WTC11 (cell line): ENCODE data around the gene PRELID1.

Source experiments
- ATF1 ChIP-seq: sonication (generic); formaldehyde crosslinking; IDR thresholded peaks from 2 replicates; pipeline ENCODE4 v1.8.1; 2023; ENCODE audit warnings: mild to moderate bottlenecking, moderate library complexity, missing genetic modification reagents
- CREB1 ChIP-seq: sonication (generic); formaldehyde crosslinking; IDR thresholded peaks from 2 replicates; pipeline ENCODE4 v1.8.0; 2023; ENCODE audit warnings: mild to moderate bottlenecking, missing genetic modification reagents
- CREM ChIP-seq: sonication (generic); formaldehyde crosslinking; IDR thresholded peaks from 2 replicates; pipeline ENCODE4 v1.8.1; 2022; ENCODE audit warnings: mild to moderate bottlenecking, missing genetic modification reagents, moderate library complexity
- CTCF ChIP-seq: fragments of 200-600 bp; IDR thresholded peaks from 2 replicates; pipeline ENCODE4 v1.8.0; 2022; ENCODE audit warnings: antibody characterized with exemption
- FOXJ3 ChIP-seq: sonication (generic); formaldehyde crosslinking; IDR thresholded peaks from 2 replicates; pipeline ENCODE4 v1.9.0; 2021; ENCODE audit warnings: missing genetic modification reagents, mild to moderate bottlenecking, borderline replicate concordance
- HMGXB4 ChIP-seq: sonication (generic); formaldehyde crosslinking; IDR thresholded peaks from 2 replicates; pipeline ENCODE4 v1.8.1; 2023; ENCODE audit warnings: mild to moderate bottlenecking, moderate library complexity, missing genetic modification reagents
- ZNF121 ChIP-seq: sonication (generic); formaldehyde crosslinking; IDR thresholded peaks from 2 replicates; pipeline ENCODE4 v1.8.0; 2023; ENCODE audit warnings: missing genetic modification reagents
- ZNF416 ChIP-seq: fragments of 250-450 bp; sonication (Bioruptor Pico); IDR thresholded peaks from 2 replicates; pipeline ENCODE4 v1.9.0; 2021; ENCODE audit warnings: mild to moderate bottlenecking, inconsistent platforms
- TF ChIP-seq, protein P1 (sequence below): sonication (generic); formaldehyde crosslinking; IDR thresholded peaks from 2 replicates; pipeline ENCODE4 v1.8.1; 2022; ENCODE audit warnings: low read depth, missing genetic modification reagents, borderline replicate concordance
- TF ChIP-seq, protein P2 (sequence below): sonication (generic); formaldehyde crosslinking; IDR thresholded peaks from 2 replicates; pipeline ENCODE4 v1.8.1; 2023; ENCODE audit warnings: mild to moderate bottlenecking, missing genetic modification reagents, moderate library complexity

GRCh38 chr5:177354711-177355110, 51.1 kb downstream of the PRELID1 start:
- TF ChIP-seq CTCF (no peak), CREM (CRISPR knock-in tag) (no peak), ZNF416 (CRISPR knock-in tag) (no peak), HMGXB4 (no peak), ATF1 (CRISPR knock-in tag) (no peak), FOXJ3 (CRISPR knock-in tag) (no peak), ZNF121 (CRISPR knock-in tag) (no peak), CREB1 (CRISPR knock-in tag) (no peak)
- TF ChIP-seq, protein P1, sequence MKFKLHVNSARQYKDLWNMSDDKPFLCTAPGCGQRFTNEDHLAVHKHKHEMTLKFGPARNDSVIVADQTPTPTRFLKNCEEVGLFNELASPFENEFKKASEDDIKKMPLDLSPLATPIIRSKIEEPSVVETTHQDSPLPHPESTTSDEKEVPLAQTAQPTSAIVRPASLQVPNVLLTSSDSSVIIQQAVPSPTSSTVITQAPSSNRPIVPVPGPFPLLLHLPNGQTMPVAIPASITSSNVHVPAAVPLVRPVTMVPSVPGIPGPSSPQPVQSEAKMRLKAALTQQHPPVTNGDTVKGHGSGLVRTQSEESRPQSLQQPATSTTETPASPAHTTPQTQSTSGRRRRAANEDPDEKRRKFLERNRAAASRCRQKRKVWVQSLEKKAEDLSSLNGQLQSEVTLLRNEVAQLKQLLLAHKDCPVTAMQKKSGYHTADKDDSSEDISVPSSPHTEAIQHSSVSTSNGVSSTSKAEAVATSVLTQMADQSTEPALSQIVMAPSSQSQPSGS (CRISPR knock-in tag): no peak
- TF ChIP-seq, protein P2, sequence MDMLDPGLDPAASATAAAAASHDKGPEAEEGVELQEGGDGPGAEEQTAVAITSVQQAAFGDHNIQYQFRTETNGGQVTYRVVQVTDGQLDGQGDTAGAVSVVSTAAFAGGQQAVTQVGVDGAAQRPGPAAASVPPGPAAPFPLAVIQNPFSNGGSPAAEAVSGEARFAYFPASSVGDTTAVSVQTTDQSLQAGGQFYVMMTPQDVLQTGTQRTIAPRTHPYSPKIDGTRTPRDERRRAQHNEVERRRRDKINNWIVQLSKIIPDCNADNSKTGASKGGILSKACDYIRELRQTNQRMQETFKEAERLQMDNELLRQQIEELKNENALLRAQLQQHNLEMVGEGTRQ (CRISPR knock-in tag): no peak
